Measurements from ENCODE around the gene PBX3. TPM values are rescaled to one million over a fixed set of nuclear protein-coding genes. Genes with fewer than 3 reads are reported as not detected.

The PBX3 gene
- total RNA-seq, 1 experiment from 2014 or later, result 7.7 TPM

DNA sequence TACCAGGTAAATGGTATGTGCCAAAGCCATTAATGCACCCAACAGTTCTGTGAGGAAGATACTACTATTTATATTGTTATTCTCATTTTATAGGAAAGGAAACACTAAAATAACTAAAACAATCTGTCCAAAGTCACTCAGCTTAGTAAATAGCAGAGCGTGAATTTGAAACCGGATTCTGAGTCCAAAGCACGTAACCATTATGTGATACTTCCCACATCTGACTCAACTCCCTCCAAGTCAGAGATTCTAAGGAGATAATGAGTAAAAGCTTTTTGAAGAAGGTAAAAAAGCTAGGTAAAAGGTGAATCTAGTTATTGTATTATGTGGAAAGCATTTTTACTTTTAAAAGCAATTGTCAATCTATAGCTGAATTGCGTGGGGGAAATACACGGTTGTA lies 208.9 kb downstream of the PBX3 start:
- no peak overlapping the region for H3K4me3 Mint-ChIP-seq (ENCODE audit: unreplicated experiment)
- ChIA-PET CTCF (interaction anchor here (0.6 kb wide), 1 partner anchor 35 kb away, joined by 5 read pairs; no protein-coding TSS in a partner anchor), POLR2A (no interaction called here)
- no TSS peak for BruUV-seq (replicated peaks)
- H3K4me1 Mint-ChIP-seq (ENCODE audit: low read depth, unreplicated experiment), result peaks cover 13% of the 10 kb centered on the region
- H3K27me3 ChIP-seq (replicated peaks; ENCODE audit: control insufficient read depth, insufficient read depth, low read length), result no peaks in the 10 kb centered on the region
- no peaks in the 10 kb centered on the region for H3K9me3 ChIP-seq
- H3K9me3 Mint-ChIP-seq (ENCODE audit: unreplicated experiment), result no peaks in the 10 kb centered on the region
- TF ChIP-seq, protein P1, sequence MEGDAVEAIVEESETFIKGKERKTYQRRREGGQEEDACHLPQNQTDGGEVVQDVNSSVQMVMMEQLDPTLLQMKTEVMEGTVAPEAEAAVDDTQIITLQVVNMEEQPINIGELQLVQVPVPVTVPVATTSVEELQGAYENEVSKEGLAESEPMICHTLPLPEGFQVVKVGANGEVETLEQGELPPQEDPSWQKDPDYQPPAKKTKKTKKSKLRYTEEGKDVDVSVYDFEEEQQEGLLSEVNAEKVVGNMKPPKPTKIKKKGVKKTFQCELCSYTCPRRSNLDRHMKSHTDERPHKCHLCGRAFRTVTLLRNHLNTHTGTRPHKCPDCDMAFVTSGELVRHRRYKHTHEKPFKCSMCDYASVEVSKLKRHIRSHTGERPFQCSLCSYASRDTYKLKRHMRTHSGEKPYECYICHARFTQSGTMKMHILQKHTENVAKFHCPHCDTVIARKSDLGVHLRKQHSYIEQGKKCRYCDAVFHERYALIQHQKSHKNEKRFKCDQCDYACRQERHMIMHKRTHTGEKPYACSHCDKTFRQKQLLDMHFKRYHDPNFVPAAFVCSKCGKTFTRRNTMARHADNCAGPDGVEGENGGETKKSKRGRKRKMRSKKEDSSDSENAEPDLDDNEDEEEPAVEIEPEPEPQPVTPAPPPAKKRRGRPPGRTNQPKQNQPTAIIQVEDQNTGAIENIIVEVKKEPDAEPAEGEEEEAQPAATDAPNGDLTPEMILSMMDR (IDR thresholded peaks at IDR 0.05; ENCODE audit: insufficient read depth in 1 of 2, low read depth in 1 of 2, low read length in 1 of 2, severe bottlenecking in 1 of 2, unreplicated experiment in 1 of 2), result no peak
- no peak overlapping the region for H3K4me3 ChIP-seq (ENCODE audit: low read depth, low read length)
- no peaks in the 10 kb centered on the region for H3K36me3 ChIP-seq (ENCODE audit: control insufficient read depth, insufficient read depth, low read length)
- H3K27me3 Mint-ChIP-seq (ENCODE audit: insufficient read depth, unreplicated experiment), result no peaks in the 10 kb centered on the region
- intact Hi-C loops (cut with micrococcal nuclease; ENCODE audit: unreplicated experiment), result no loop called here
- H3K27ac Mint-ChIP-seq (ENCODE audit: unreplicated experiment), result no peak overlapping the region
- H3K4me1 ChIP-seq, result peaks cover 20% of the 10 kb centered on the region
- H3K36me3 Mint-ChIP-seq (ENCODE audit: insufficient read depth, unreplicated experiment), result no peaks in the 10 kb centered on the region
- DNase-seq, result no peak

DNA sequence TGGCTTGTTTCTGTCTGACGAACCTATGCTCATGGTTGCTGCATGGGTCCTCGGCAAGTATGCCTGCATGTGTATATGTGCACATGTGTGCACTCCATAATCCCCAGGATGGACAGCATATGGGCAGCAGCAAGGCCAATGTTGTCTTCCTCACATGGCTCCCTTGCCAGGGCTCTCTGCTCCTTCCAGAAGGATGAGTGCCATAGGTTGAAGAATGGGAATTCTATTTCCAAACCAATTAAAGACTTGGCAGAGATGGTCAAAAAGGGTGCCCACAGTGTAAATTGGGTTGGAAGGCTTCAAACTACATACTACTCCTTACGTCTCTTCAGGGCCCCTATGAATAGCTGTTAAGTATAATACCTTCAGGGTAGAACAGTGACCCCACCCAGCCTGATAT lies 212.1 kb downstream of the PBX3 start:
- Mint-ChIP-seq H3K27me3 (ENCODE audit: insufficient read depth, unreplicated experiment) (no peaks in the 10 kb centered on the region), H3K9me3 (ENCODE audit: unreplicated experiment) (no peaks in the 10 kb centered on the region), H3K4me1 (ENCODE audit: low read depth, unreplicated experiment) (peaks cover 8% of the 10 kb centered on the region), H3K27ac (ENCODE audit: unreplicated experiment) (no peak overlapping the region), H3K36me3 (ENCODE audit: insufficient read depth, unreplicated experiment) (no peaks in the 10 kb centered on the region), H3K4me3 (ENCODE audit: unreplicated experiment) (no peak overlapping the region)
- intact Hi-C loops (cut with micrococcal nuclease; ENCODE audit: unreplicated experiment), result no loop called here
- H3K4me1 ChIP-seq, result peaks cover 9% of the 10 kb centered on the region
- BruUV-seq (replicated peaks), result no TSS peak
- no peaks in the 10 kb centered on the region for H3K36me3 ChIP-seq (ENCODE audit: control insufficient read depth, insufficient read depth, low read length)
- TF ChIP-seq, protein P1 (IDR thresholded peaks at IDR 0.05; ENCODE audit: insufficient read depth in 1 of 2, low read depth in 1 of 2, low read length in 1 of 2, severe bottlenecking in 1 of 2, unreplicated experiment in 1 of 2), result no peak
- H3K4me3 ChIP-seq (ENCODE audit: low read depth, low read length), result no peak overlapping the region
- ChIA-PET CTCF (no interaction called here), POLR2A (no interaction called here)
- no peaks in the 10 kb centered on the region for H3K27me3 ChIP-seq (replicated peaks; ENCODE audit: control insufficient read depth, insufficient read depth, low read length)
- no peak for DNase-seq
- no peaks in the 10 kb centered on the region for H3K9me3 ChIP-seq

DNA sequence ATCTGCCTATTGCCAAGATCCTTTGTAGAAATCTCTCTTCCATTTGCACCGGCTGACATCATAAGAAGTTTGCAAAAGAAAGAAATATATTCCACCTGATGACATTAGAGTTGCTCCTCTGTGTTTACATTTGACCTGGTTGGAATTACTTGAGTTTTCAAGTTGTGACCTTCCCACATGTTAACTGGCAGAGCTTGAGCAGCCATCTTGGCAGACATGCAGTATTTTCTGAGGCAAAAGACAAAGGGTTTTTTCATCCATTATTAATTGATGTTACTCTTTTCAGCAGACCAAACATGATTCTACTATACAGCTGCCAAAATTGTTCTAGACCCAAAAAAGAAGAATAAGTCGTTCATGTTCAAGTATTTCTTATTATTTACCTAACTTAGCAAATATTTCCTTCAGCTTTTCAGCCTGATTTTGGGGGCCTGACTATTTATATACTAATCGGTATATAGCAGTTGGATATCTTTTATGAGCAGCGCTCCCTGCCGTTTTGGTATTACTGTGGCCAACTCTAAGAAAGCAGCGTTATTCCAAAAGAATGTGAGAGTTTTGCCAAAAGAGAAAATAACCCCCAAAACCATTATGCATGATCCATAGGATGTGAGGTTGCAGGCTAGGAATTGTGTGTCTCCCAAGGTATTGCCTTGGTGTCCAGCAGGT lies 212.9 kb downstream of the PBX3 start:
- H3K36me3 Mint-ChIP-seq (ENCODE audit: insufficient read depth, unreplicated experiment), result no peaks in the 10 kb centered on the region
- CTCF ChIA-PET, result no interaction called here
- intact Hi-C loops (cut with micrococcal nuclease; ENCODE audit: unreplicated experiment), result no loop called here

More for the DNA sequence above, 212.9 kb downstream of the PBX3 start:
- Mint-ChIP-seq H3K27me3 (ENCODE audit: insufficient read depth, unreplicated experiment) (no peaks in the 10 kb centered on the region), H3K9me3 (ENCODE audit: unreplicated experiment) (no peaks in the 10 kb centered on the region), H3K27ac (ENCODE audit: unreplicated experiment) (no peak overlapping the region), H3K4me3 (ENCODE audit: unreplicated experiment) (no peak overlapping the region), H3K4me1 (ENCODE audit: low read depth, unreplicated experiment) (peaks cover 5% of the 10 kb centered on the region)
- TF ChIP-seq, protein P1 (IDR thresholded peaks at IDR 0.05; ENCODE audit: insufficient read depth in 1 of 2, low read depth in 1 of 2, low read length in 1 of 2, severe bottlenecking in 1 of 2, unreplicated experiment in 1 of 2), result no peak
- POLR2A ChIA-PET, result no interaction called here
- no peak overlapping the region for H3K4me3 ChIP-seq (ENCODE audit: low read depth, low read length)
- H3K27me3 ChIP-seq (replicated peaks; ENCODE audit: control insufficient read depth, insufficient read depth, low read length), result no peaks in the 10 kb centered on the region
- H3K36me3 ChIP-seq (ENCODE audit: control insufficient read depth, insufficient read depth, low read length), result no peaks in the 10 kb centered on the region
- no peak for DNase-seq
- peaks cover 8% of the 10 kb centered on the region; the same call in 1 of the 2 replicates for H3K4me1 ChIP-seq
- BruUV-seq (replicated peaks), result no TSS peak
- H3K9me3 ChIP-seq, result no peaks in the 10 kb centered on the region

Measured in Caco-2 (cell line).